Naive B cell (primary cell): ENCODE data around the gene PCYT1B. TPM values are rescaled to one million over a fixed set of nuclear protein-coding genes. Genes with fewer than 3 reads are reported as not detected.

Experiments used
- ATAC-seq, 2 donors: fragments of 150-1000 bp; cut with Tn5 transposase; 2 replicates each; pipeline ENCODE4 v1.10.0; 2021; ENCODE audit warnings: low read depth in 2 of 2, mild to moderate bottlenecking in 2 of 2, moderate library complexity in 2 of 2
- DNase-seq: peaks from one replicate; pipeline ENCODE4 v3.0.0; 2022
- H3K27ac Mint-ChIP-seq, 6 donors: one replicate each; pipeline ENCODE4 v1.8.0; 2020 to 2022; ENCODE audit warnings: mild to moderate bottlenecking in 6 of 6, mixed read lengths in 6 of 6, moderate library complexity in 5 of 6, inconsistent platforms in 2 of 6
- H3K27me3 Mint-ChIP-seq, 3 donors: one replicate each; pipeline ENCODE4 v1.8.0; 2021 to 2022; ENCODE audit warnings: mixed read lengths in 3 of 3, mild to moderate bottlenecking in 1 of 3
- H3K36me3 Mint-ChIP-seq, 2 donors: one replicate each; pipeline ENCODE4 v1.8.0; 2020 to 2022; ENCODE audit warnings: mixed read lengths in 2 of 2, inconsistent platforms in 1 of 2, mild to moderate bottlenecking in 1 of 2
- H3K4me1 Mint-ChIP-seq, 3 donors: one replicate each; pipeline ENCODE4 v1.8.0; 2020 to 2022; ENCODE audit warnings: mixed read lengths in 3 of 3, inconsistent platforms in 1 of 3, mild to moderate bottlenecking in 1 of 3, moderate library complexity in 1 of 3
- H3K4me3 Mint-ChIP-seq, 8 donors: one replicate each; pipeline ENCODE4 v1.8.0; 2020 to 2022; ENCODE audit warnings: mild to moderate bottlenecking in 8 of 8, mixed read lengths in 8 of 8, moderate library complexity in 8 of 8, inconsistent platforms in 2 of 8
- H3K9me3 Mint-ChIP-seq, 7 donors: one replicate each; pipeline ENCODE4 v1.8.0; 2020 to 2022; ENCODE audit warnings: mixed read lengths in 7 of 7, mild to moderate bottlenecking in 5 of 7, inconsistent platforms in 2 of 7, moderate library complexity in 1 of 7
- polyA plus RNA-seq, 6 donors: library from polyadenylated mRNA; unstranded; fragments of 300-500 nt; fragmentation: Illumina TruSeq; gene quantifications; one replicate each; pipeline ENCODE4 v1.2.3, GENCODE V29; 2021; ENCODE audit warnings: low read depth in 6 of 6

PCYT1B gene
- polyA plus RNA-seq, 6 donors from 2014 or later: 0.06 to 0.61 TPM; not detected in 4

- Mint-ChIP-seq H3K36me3 (no peaks in the 10 kb centered on the region), H3K9me3 (no peaks in the 10 kb centered on the region), H3K27me3 (no peaks in the 10 kb centered on the region), H3K4me3 (no peak overlapping the region), H3K4me1 (no peaks in the 10 kb centered on the region), H3K27ac (no peak overlapping the region)
- no peak for ATAC-seq
- no peak for DNase-seq
Measured at GRCh38 chrX:24550166-24550565, 97.0 kb downstream of the PCYT1B start.

- no peak for ATAC-seq
- Mint-ChIP-seq H3K4me1 (peaks cover 0 to 3% (median 0%) of the 10 kb centered on the region in 3 donors), H3K36me3 (peaks cover 0 to 12% of the 10 kb centered on the region in 2 donors), H3K4me3 (no peak overlapping the region), H3K27ac (no peak overlapping the region), H3K27me3 (no peaks in the 10 kb centered on the region), H3K9me3 (peaks cover 0 to 2% (median 0%) of the 10 kb centered on the region in 7 donors)
- DNase-seq: no peak
Measured at GRCh38 chrX:24547961-24548360, 99.2 kb downstream of the PCYT1B start.

DNA sequence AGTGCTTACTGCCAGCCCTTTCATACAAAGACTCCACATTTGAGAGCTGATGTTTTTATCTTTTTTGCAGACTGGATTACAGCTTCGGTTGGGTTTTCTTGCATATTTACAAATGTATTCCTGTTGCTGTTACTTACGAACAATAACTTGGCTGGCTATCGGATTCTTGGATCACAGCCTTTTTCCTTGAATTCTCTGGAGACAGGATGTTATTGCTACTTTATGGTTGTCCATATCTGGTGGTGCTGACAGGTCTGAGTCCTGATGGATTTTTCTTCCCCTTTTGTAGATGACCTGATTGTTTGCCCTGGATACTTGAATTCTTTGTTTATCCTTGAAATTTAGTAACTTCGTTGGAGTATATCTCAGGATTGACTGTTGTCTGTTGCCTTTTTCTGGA, 104.4 kb downstream of the PCYT1B start:
- Mint-ChIP-seq H3K27me3 (no peaks in the 10 kb centered on the region), H3K36me3 (peaks cover 3 to 20% of the 10 kb centered on the region in 2 donors), H3K9me3 (peaks cover 0 to 2% (median 0%) of the 10 kb centered on the region in 7 donors), H3K4me1 (peaks cover 0 to 3% (median 0%) of the 10 kb centered on the region in 3 donors), H3K4me3 (no peak overlapping the region), H3K27ac (no peak overlapping the region)
- no peak for ATAC-seq
- no peak for DNase-seq

- no peak for DNase-seq
- no peak overlapping the region for H3K27ac Mint-ChIP-seq
- peaks cover 0 to 2% (median 0%) of the 10 kb centered on the region in 7 donors for H3K9me3 Mint-ChIP-seq
- H3K4me3 Mint-ChIP-seq: no peak overlapping the region
- ATAC-seq: no peak
- no peaks in the 10 kb centered on the region for H3K4me1 Mint-ChIP-seq
- no peaks in the 10 kb centered on the region for H3K27me3 Mint-ChIP-seq
- H3K36me3 Mint-ChIP-seq: peaks cover 10 to 16% of the 10 kb centered on the region in 2 donors
Measured at GRCh38 chrX:24536551-24536950, 110.6 kb downstream of the PCYT1B start.

- no peak overlapping the region for H3K4me3 Mint-ChIP-seq
- no peak for DNase-seq
- peaks cover 0 to 4% of the 10 kb centered on the region in 2 donors for H3K36me3 Mint-ChIP-seq
- H3K27me3 Mint-ChIP-seq: no peaks in the 10 kb centered on the region
- H3K9me3 Mint-ChIP-seq: no peaks in the 10 kb centered on the region
- no peak for ATAC-seq
- peak overlapping the region in 1 of 6 donors; percentile 19 for H3K27ac Mint-ChIP-seq
- no peaks in the 10 kb centered on the region for H3K4me1 Mint-ChIP-seq
Measured at GRCh38 chrX:24528605-24529004, 118.5 kb downstream of the PCYT1B start.

- H3K36me3 Mint-ChIP-seq: peaks cover 0 to 4% of the 10 kb centered on the region in 2 donors
Measured at GRCh38 chrX:24526616-24527015, 120.5 kb downstream of the PCYT1B start.

DNA sequence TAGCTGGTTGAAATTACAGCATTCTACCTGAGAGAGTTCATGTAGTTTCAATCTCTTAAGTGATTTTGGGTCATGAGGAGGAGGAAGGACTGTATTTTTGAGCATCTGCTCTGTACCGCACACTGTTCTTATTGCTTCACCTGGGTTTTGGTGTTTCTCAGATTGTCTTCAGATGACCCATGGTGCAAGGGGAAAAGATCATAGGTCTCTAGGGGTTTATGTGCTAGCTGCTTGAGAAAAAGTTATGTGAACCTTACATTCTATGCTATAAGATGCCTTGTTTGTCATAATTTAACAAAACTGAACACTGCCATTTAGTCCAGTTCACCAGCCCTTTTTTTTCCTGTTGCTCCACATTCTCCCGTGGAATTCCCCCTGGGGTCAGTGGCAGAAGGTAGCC, 121.7 kb downstream of the PCYT1B start:
- peaks cover 0 to 4% of the 10 kb centered on the region in 2 donors for H3K36me3 Mint-ChIP-seq
- no peak overlapping the region for H3K4me3 Mint-ChIP-seq
- ATAC-seq (no peak), DNase-seq (no peak)
- H3K9me3 Mint-ChIP-seq: peaks cover 0 to 2% (median 0%) of the 10 kb centered on the region in 7 donors
- H3K27ac Mint-ChIP-seq: no peak overlapping the region
- H3K4me1 Mint-ChIP-seq: no peaks in the 10 kb centered on the region
- no peaks in the 10 kb centered on the region for H3K27me3 Mint-ChIP-seq

More at GRCh38 chrX:24526616-24527015, 120.5 kb downstream of the PCYT1B start:
- H3K4me3 Mint-ChIP-seq: no peak overlapping the region
- DNase-seq: no peak
- no peak for ATAC-seq
- H3K4me1 Mint-ChIP-seq: no peaks in the 10 kb centered on the region
- H3K9me3 Mint-ChIP-seq: peaks cover 0 to 2% (median 0%) of the 10 kb centered on the region in 7 donors
- no peaks in the 10 kb centered on the region for H3K27me3 Mint-ChIP-seq
- no peak overlapping the region for H3K27ac Mint-ChIP-seq

DNA sequence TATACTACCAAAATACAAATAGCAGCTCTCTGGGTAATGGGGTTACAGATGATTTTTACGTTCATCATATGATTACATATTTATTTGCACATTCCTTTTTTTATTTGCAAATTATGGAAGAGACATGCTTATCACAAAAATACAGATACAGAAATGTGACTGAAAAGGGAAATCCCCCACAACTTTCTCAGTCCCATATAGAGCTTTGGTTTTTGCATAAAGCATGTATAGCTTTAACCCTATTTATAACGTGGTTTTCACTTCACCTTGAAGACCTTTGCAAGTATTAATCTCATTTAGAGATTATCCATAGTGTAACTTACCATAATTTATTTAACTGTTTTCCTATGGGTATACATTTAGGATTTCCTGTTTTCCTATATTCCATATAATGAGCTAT, 126.7 kb downstream of the PCYT1B start:
- DNase-seq (no peak), ATAC-seq (no peak)
- H3K36me3 Mint-ChIP-seq: no peaks in the 10 kb centered on the region
- no peak overlapping the region for H3K4me3 Mint-ChIP-seq
- H3K4me1 Mint-ChIP-seq: no peaks in the 10 kb centered on the region
- H3K27me3 Mint-ChIP-seq: no peaks in the 10 kb centered on the region
- peaks cover 0 to 2% (median 0%) of the 10 kb centered on the region in 7 donors for H3K9me3 Mint-ChIP-seq
- no peak overlapping the region for H3K27ac Mint-ChIP-seq

DNA sequence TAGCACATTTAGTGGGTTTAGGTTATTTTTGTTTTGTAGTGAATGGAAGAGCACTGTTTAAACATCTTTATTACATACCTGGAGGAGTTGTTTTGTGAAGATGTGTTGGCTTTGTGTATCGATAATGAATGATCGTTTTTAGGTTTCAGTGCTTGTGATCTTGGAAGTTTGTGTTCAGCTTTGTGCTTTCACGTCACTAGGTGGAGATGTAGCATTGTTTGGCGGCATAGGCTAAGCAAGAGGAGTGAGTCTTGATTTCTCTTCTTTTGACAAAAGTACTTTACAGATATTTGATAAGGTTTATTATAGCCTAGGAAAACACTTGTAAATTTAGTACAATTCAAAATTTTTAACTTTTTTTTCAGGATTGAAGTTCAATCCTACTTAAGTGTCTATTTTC, 131.7 kb downstream of the PCYT1B start:
- H3K36me3 Mint-ChIP-seq: peaks cover 0 to 4% of the 10 kb centered on the region in 2 donors
- ATAC-seq: no peak
- H3K27ac Mint-ChIP-seq: no peak overlapping the region
- H3K9me3 Mint-ChIP-seq: no peaks in the 10 kb centered on the region
- H3K27me3 Mint-ChIP-seq: no peaks in the 10 kb centered on the region
- H3K4me1 Mint-ChIP-seq: no peaks in the 10 kb centered on the region
- no peak for DNase-seq
- no peak overlapping the region for H3K4me3 Mint-ChIP-seq

DNA sequence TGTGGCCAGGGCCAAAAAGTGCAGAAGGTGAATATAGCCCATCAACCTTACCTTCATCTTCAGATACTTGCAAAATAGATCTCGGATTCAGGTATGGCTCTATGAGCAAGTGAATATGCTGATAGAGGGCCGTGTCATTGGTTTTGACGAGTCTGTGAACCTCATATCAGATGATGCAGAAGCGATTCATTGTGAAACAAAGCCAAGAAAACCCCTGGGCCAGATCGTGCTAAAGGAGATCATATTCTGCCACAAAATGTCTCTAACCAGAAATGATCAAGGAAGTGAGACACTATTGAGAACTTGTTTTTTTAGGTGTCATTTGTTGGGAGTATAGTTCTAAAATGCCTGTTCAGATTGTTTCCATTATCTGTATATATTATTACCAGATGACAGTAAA, 133.7 kb downstream of the PCYT1B start:
- Mint-ChIP-seq H3K4me1 (no peaks in the 10 kb centered on the region), H3K27me3 (no peaks in the 10 kb centered on the region), H3K4me3 (no peak overlapping the region), H3K36me3 (peaks cover 0 to 16% of the 10 kb centered on the region in 2 donors), H3K9me3 (no peaks in the 10 kb centered on the region), H3K27ac (no peak overlapping the region)
- DNase-seq (no peak), ATAC-seq (no peak)

DNA sequence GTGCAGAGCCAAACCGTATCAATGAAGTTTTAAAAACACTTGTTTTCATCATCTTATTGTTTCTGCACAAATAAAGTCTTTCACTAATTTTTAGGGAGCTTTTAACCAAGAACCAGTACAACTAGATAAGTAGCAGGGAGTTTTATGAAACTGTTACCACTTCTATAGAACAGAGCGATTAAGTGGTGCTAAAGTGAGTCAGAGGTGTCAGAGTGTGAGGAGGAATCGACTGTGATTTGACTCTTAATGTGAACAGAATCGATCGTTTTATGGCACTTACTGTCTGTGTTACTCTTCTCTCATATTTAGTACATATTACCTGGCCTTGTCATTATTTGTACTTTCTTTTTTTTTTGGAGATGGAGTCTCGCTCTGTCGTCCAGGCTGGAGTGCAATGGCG, 138.8 kb downstream of the PCYT1B start:
- no peak overlapping the region for H3K27ac Mint-ChIP-seq
- H3K9me3 Mint-ChIP-seq: no peaks in the 10 kb centered on the region
- no peak for DNase-seq
- H3K4me1 Mint-ChIP-seq: no peaks in the 10 kb centered on the region
- H3K4me3 Mint-ChIP-seq: no peak overlapping the region
- H3K27me3 Mint-ChIP-seq: no peaks in the 10 kb centered on the region
- peaks cover 9 to 23% of the 10 kb centered on the region in 2 donors for H3K36me3 Mint-ChIP-seq
- ATAC-seq: no peak

Other genes starting within 250 kb of the PCYT1B start
- 10 to 100 TPM; 25.9 to 30.8 (median 29.6) TPM for gene PDK3, start 182.1 kb downstream of the PCYT1B start, polyA plus RNA-seq
- 1 to 10 TPM in 5 of 6 donors, not detected in 1; 5.3 to 6.5 (median 6.1) TPM for gene POLA1, start 46.6 kb upstream of the PCYT1B start, polyA plus RNA-seq